NCI-H82 (cell line): ENCODE measurements around the gene ENOSF1.
"Not testable (repeated sequence)": the region's sequence is repeated elsewhere in the genome, so short reads cannot be mapped to it uniquely, and the experiment has no call there.

Experiments used
- DNase-seq: peaks from one replicate; lab custom pipeline; 2025; lab: John Stamatoyannopoulos, UW

Gene ENOSF1

GRCh38 chr18:712401-713134 lies at the start of gene ENOSF1:
TSS of gene ENOSF1 (minus strand) at chr18:712630. CDS start at chr18:712587, 43 bp downstream.
- DNase-seq, result peak; percentile 61

- DNase-seq, result not testable (repeated sequence)
Measured at GRCh38 chr18:759864-760263, 47.4 kb upstream of the ENOSF1 start.

GRCh38 chr18:755506-755905 lies 43.1 kb upstream of the ENOSF1 start:
- DNase-seq, result no peak

- DNase-seq, result no peak
Measured at GRCh38 chr18:754656-755055, 42.2 kb upstream of the ENOSF1 start.

- DNase-seq, result no peak
Measured at GRCh38 chr18:750456-750855, 38.0 kb upstream of the ENOSF1 start.

- no peak for DNase-seq
Measured at GRCh38 chr18:744832-745597, 32.6 kb upstream of the ENOSF1 start.

GRCh38 chr18:741931-742512 lies 29.6 kb upstream of the ENOSF1 start:
- DNase-seq, result peak; percentile 38

- DNase-seq, result no peak
Measured at GRCh38 chr18:732371-732770, 19.9 kb upstream of the ENOSF1 start.

- no peak for DNase-seq
Measured at GRCh38 chr18:731185-731584, 18.8 kb upstream of the ENOSF1 start.

GRCh38 chr18:730692-731091 lies 18.3 kb upstream of the ENOSF1 start:
- DNase-seq, result no peak

GRCh38 chr18:730120-730519 lies 17.7 kb upstream of the ENOSF1 start:
- peak; percentile 30 for DNase-seq

- no peak for DNase-seq
Measured at GRCh38 chr18:725646-726045, 13.2 kb upstream of the ENOSF1 start.

GRCh38 chr18:723541-724080 lies 11.2 kb upstream of the ENOSF1 start:
- DNase-seq, result no peak

GRCh38 chr18:717003-717402 lies 4.6 kb upstream of the ENOSF1 start:
- DNase-seq, result no peak

- DNase-seq, result no peak
Measured at GRCh38 chr18:715626-716025, 3.2 kb upstream of the ENOSF1 start.

GRCh38 chr18:713135-713490 lies 683 bp upstream of the ENOSF1 start:
- no peak for DNase-seq

GRCh38 chr18:711657-712400 lies 601 bp downstream of the ENOSF1 start:
- DNase-seq, result peak; percentile 67

- no peak for DNase-seq
Measured at GRCh38 chr18:711310-711656, 1.1 kb downstream of the ENOSF1 start.

- DNase-seq, result peak; percentile 58
Measured at GRCh38 chr18:710418-711300, 1.8 kb downstream of the ENOSF1 start.

GRCh38 chr18:709771-710170 lies 2.7 kb downstream of the ENOSF1 start:
- no peak for DNase-seq

GRCh38 chr18:708096-708495 lies 4.3 kb downstream of the ENOSF1 start:
- no peak for DNase-seq
